ENCODE measurements around the gene CMA1. TPM values are rescaled to one million over a fixed set of nuclear protein-coding genes. Genes with fewer than 3 reads are reported as not detected.
"Not testable (repeated sequence)": the region's sequence is repeated elsewhere in the genome, so short reads cannot be mapped to it uniquely, and the experiment has no call there.

CMA1 gene
- total and polyA plus RNA-seq, 2 donors (not counting 1 experiment from before 2014, with no cell fraction given): not detected

DNA sequence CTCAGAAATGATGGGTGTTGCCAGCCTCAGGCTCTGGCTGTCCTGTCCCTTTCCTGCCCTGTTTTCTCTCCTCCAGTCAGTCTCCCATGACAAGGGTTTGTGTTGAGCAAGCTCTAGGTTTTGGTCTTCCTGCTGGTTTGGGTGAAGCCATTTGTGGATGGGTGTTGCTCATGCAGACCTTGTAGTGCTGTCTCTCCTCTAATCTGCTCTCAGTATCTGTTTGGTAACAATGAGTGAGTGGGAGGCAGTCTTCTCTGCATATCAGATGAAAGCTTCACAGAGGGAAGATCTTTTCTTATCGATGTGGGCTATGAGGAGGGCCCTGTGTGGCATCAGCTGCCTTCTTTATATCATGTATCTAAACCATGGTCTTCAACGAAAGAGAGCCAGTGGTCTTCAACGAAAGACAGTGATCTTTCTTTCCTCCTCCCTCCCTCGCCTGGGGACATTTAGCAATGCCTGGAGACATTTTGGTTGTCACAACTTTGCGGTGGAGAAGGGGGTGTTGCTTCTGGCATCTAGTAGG is 3.6 kb downstream of the CMA1 start:
- no peaks in the 10 kb centered on the region for H3K4me1 Mint-ChIP-seq
- Histone ChIP-seq H4K20me1 (ENCODE audit: control insufficient read depth, insufficient read depth, low read length, poor library complexity, severe bottlenecking) (no peaks in the 10 kb centered on the region), H3K79me2 (ENCODE audit: control insufficient read depth, insufficient read depth, low read length) (no peaks in the 10 kb centered on the region), H3K4me3 (ENCODE audit: control extremely low read depth in 1 of 5, extremely low read depth in 1 of 5, insufficient read depth in 1 of 5, low read depth in 2 of 5, low read length in 4 of 5) (no peak overlapping the region), H3K4me1 (ENCODE audit: control insufficient read depth in 2 of 2, insufficient read depth in 2 of 2, low read length in 2 of 2) (no peaks in the 10 kb centered on the region), H3K27ac (ENCODE audit: low read length in 2 of 2) (no peak overlapping the region), H3K27me3 (replicated peaks in 1 of 4; ENCODE audit: control extremely low read depth in 1 of 4, control insufficient read depth in 3 of 4, insufficient read depth in 4 of 4, low read length in 3 of 4) (peaks cover 0 to 10% (median 0%) of the 10 kb centered on the region in 4 experiments), H3K4me2 (replicated peaks; ENCODE audit: low read depth, low read length, poor library complexity, severe bottlenecking) (no peak overlapping the region), H2AFZ (ENCODE audit: insufficient read depth, low read depth, low read length, poor library complexity, severe bottlenecking) (no peak overlapping the region), H3K36me3 (replicated peaks in 1 of 2; ENCODE audit: control extremely low read depth in 1 of 2, control insufficient read depth in 1 of 2, extremely low read depth in 1 of 2, insufficient read depth in 2 of 2, low read length in 1 of 2) (no peaks in the 10 kb centered on the region), H3K9ac (ENCODE audit: low read length) (no peak overlapping the region), H3K9me3 (ENCODE audit: control extremely low read depth in 1 of 3, control insufficient read depth in 2 of 3, insufficient read depth in 1 of 3, low read length in 2 of 3) (no peaks in the 10 kb centered on the region)
- 100% methylated on average over 1 of the region's 5 CpGs for WGBS (ENCODE audit: insufficient coverage)
- no peak overlapping the region for H3K4me3 Mint-ChIP-seq
- peaks cover 16% of the 10 kb centered on the region for H3K27me3 Mint-ChIP-seq
- no peak for ATAC-seq (ENCODE audit: low read depth)
- CTCF ChIA-PET: interaction anchor here (0.7 kb wide), 1 partner anchor 23 kb away, joined by 3 read pairs; no protein-coding TSS in a partner anchor
- no peak overlapping the region for H3K27ac Mint-ChIP-seq
- no peak for TF ChIP-seq EZH2 (IDR thresholded peaks at IDR 0.05; ENCODE audit: borderline replicate concordance, insufficient read depth, low read depth, low read length, poor library complexity, severe bottlenecking)
- TF ChIP-seq, protein P1, sequence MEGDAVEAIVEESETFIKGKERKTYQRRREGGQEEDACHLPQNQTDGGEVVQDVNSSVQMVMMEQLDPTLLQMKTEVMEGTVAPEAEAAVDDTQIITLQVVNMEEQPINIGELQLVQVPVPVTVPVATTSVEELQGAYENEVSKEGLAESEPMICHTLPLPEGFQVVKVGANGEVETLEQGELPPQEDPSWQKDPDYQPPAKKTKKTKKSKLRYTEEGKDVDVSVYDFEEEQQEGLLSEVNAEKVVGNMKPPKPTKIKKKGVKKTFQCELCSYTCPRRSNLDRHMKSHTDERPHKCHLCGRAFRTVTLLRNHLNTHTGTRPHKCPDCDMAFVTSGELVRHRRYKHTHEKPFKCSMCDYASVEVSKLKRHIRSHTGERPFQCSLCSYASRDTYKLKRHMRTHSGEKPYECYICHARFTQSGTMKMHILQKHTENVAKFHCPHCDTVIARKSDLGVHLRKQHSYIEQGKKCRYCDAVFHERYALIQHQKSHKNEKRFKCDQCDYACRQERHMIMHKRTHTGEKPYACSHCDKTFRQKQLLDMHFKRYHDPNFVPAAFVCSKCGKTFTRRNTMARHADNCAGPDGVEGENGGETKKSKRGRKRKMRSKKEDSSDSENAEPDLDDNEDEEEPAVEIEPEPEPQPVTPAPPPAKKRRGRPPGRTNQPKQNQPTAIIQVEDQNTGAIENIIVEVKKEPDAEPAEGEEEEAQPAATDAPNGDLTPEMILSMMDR (IDR thresholded peaks at IDR 0.05): no peak
- POLR2A ChIA-PET: no interaction called here
- intact Hi-C loops (cut with micrococcal nuclease): no loop called here
- H3K9me3 Mint-ChIP-seq (ENCODE audit: insufficient read depth): no peaks in the 10 kb centered on the region
- DNase-seq: no peak

DNA sequence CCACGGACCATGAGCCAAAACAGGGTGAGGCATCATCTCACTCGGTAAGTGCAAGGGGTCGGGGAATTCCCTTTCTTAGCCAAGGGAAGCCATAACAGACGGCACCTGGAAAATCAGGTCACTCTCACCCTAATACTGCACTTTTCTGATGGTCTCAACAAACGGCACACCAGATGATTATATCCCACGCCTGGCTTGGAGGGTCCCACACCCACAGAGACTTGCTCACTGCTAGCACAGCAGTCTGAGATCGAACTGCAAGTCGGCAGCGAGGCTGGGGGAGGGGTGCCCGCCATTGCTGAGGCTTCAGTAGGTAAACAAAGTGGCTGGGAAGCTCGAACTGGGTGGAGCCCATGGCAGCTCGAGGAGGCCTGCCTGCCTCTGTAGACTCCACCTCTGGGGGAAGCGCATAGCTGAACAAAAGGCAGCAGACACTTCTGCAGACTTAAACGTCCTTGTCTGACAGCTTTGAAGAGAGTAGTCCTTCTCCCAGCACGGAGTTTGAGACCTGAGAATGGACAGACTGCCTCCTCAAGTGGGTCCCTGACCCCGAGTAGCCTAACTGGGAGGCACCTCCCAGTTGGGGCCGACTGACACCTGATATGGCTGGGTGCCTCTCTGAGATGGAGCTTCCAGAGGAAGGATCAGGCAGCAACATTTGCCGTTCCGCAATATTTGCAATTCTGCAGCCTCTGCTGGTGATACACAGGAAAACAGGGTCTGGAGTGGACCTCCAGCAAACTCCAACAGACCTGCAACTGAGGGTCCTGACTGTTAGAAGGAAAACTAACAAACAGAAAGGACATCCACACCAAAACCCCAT is 16.3 kb downstream of the CMA1 start:
- H3K4me2 ChIP-seq (replicated peaks; ENCODE audit: low read depth, low read length, poor library complexity, severe bottlenecking); H3K9ac ChIP-seq (ENCODE audit: low read length); H3K4me3 ChIP-seq (ENCODE audit: control extremely low read depth in 1 of 5, extremely low read depth in 1 of 5, insufficient read depth in 1 of 5, low read depth in 2 of 5, low read length in 4 of 5); H3K4me1 ChIP-seq (ENCODE audit: control insufficient read depth in 2 of 2, insufficient read depth in 2 of 2, low read length in 2 of 2); DNase-seq; intact Hi-C loops (cut with micrococcal nuclease); H3K9me3 Mint-ChIP-seq (ENCODE audit: insufficient read depth); H3K27ac ChIP-seq (ENCODE audit: low read length in 2 of 2); CTCF ChIA-PET; H3K4me1 Mint-ChIP-seq; H2AFZ ChIP-seq (ENCODE audit: insufficient read depth, low read depth, low read length, poor library complexity, severe bottlenecking); POLR2A ChIA-PET; H4K20me1 ChIP-seq (ENCODE audit: control insufficient read depth, insufficient read depth, low read length, poor library complexity, severe bottlenecking); H3K27ac Mint-ChIP-seq; H3K4me3 Mint-ChIP-seq; H3K9me3 ChIP-seq (ENCODE audit: control extremely low read depth in 1 of 3, control insufficient read depth in 2 of 3, insufficient read depth in 1 of 3, low read length in 2 of 3); ATAC-seq (ENCODE audit: low read depth); H3K36me3 ChIP-seq (replicated peaks in 1 of 2; ENCODE audit: control extremely low read depth in 1 of 2, control insufficient read depth in 1 of 2, extremely low read depth in 1 of 2, insufficient read depth in 2 of 2, low read length in 1 of 2); H3K79me2 ChIP-seq (ENCODE audit: control insufficient read depth, insufficient read depth, low read length): not testable (repeated sequence)
- peaks cover 12% of the 10 kb centered on the region for H3K27me3 Mint-ChIP-seq
- WGBS (ENCODE audit: insufficient coverage): 78% methylated on average over 17 of the region's 19 CpGs
- peaks cover 0 to 10% (median 0%) of the 10 kb centered on the region in 4 experiments for H3K27me3 ChIP-seq (replicated peaks in 1 of 4; ENCODE audit: control extremely low read depth in 1 of 4, control insufficient read depth in 3 of 4, insufficient read depth in 4 of 4, low read length in 3 of 4)
